Fibroblast of skin of back (primary cell): ENCODE measurements around the gene DLGAP5.

Source experiments
- DNase-seq: peaks from one replicate; pipeline ENCODE4 v3.0.0-alpha.2; 2013

Gene DLGAP5

GRCh38 chr14:55180006-55180405 is 11.4 kb downstream of the DLGAP5 start:
- DNase-seq: peak; percentile 33

- no peak for DNase-seq
Measured at GRCh38 chr14:55170526-55170925, 20.9 kb downstream of the DLGAP5 start.

GRCh38 chr14:55160989-55161388 is 30.4 kb downstream of the DLGAP5 start:
- DNase-seq: peak; percentile 43

GRCh38 chr14:55158412-55158811 is 33.0 kb downstream of the DLGAP5 start:
- no peak for DNase-seq

GRCh38 chr14:55157080-55157479 is 34.3 kb downstream of the DLGAP5 start:
- no peak for DNase-seq

- DNase-seq: no peak
Measured at GRCh38 chr14:55153951-55154350, 37.4 kb downstream of the DLGAP5 start.

- no peak for DNase-seq
Measured at GRCh38 chr14:55152052-55152753, 39.2 kb downstream of the DLGAP5 start.

- DNase-seq: no peak
Measured at GRCh38 chr14:55151601-55152000, 39.8 kb downstream of the DLGAP5 start.

- DNase-seq: no peak
Measured at GRCh38 chr14:55146425-55146824, 45.0 kb downstream of the DLGAP5 start.

GRCh38 chr14:55142466-55142865 is 48.9 kb downstream of the DLGAP5 start:
- DNase-seq: no peak

GRCh38 chr14:55141825-55142224 is 49.6 kb downstream of the DLGAP5 start:
- DNase-seq: no peak

- DNase-seq: no peak
Measured at GRCh38 chr14:55139696-55140509, 51.5 kb downstream of the DLGAP5 start.

GRCh38 chr14:55139141-55139540 is 52.2 kb downstream of the DLGAP5 start:
- no peak for DNase-seq

GRCh38 chr14:55138091-55138490 is 53.3 kb downstream of the DLGAP5 start:
- DNase-seq: no peak

- DNase-seq: peak; percentile 87
Measured at GRCh38 chr14:55136885-55137786, 54.2 kb downstream of the DLGAP5 start.

GRCh38 chr14:55136241-55136640 is 55.1 kb downstream of the DLGAP5 start:
- peak; percentile 64 for DNase-seq

- peak; percentile 71 for DNase-seq
Measured at GRCh38 chr14:55133416-55133815, 58.0 kb downstream of the DLGAP5 start.

GRCh38 chr14:55131370-55132137 is 59.8 kb downstream of the DLGAP5 start:
- no peak for DNase-seq

- DNase-seq: no peak
Measured at GRCh38 chr14:55130196-55130550, 61.2 kb downstream of the DLGAP5 start.

GRCh38 chr14:55129428-55130195 is 61.8 kb downstream of the DLGAP5 start:
- peak; percentile 70 for DNase-seq

- DNase-seq: peak; percentile 57
Measured at GRCh38 chr14:55129086-55129427, 62.3 kb downstream of the DLGAP5 start, which contains the start of gene LGALS3. LGALS3 (plus strand) TSS chr14:55129252; CDS start chr14:55137374, 8,122 bp downstream.
